Inflammatory macrophage treated with lipopolysaccharide for 1 hour (primary cell): ENCODE measurements around the gene CENPX.

ENCODE experiments used
- DNase-seq, 2 donors: peaks; one replicate each; pipeline ENCODE4 v3.0.0-alpha.2; 2020 to 2022

CENPX gene

GRCh38 chr17:82021900-82022309 lies 773 bp downstream of the CENPX start:
- DNase-seq: no peak

GRCh38 chr17:82021107-82021899 lies 1.4 kb downstream of the CENPX start:
- peak; percentile 42 to 59 for DNase-seq

GRCh38 chr17:82020572-82021106 lies 2.0 kb downstream of the CENPX start:
- no peak for DNase-seq

GRCh38 chr17:82019690-82020571 lies 2.7 kb downstream of the CENPX start:
- peak; percentile 22 to 70 for DNase-seq

GRCh38 chr17:82018989-82019689 lies 3.5 kb downstream of the CENPX start:
- DNase-seq: no peak

GRCh38 chr17:82018152-82018988 lies 4.3 kb downstream of the CENPX start:
- no peak for DNase-seq

GRCh38 chr17:82017612-82018151 lies 5.0 kb downstream of the CENPX start:
- no peak for DNase-seq

GRCh38 chr17:82016875-82017459 lies 5.7 kb downstream of the CENPX start:
- no peak for DNase-seq

- DNase-seq: no peak
Observed at GRCh38 chr17:82016061-82016874, 6.4 kb downstream of the CENPX start.

- DNase-seq: no peak
Observed at GRCh38 chr17:82015311-82015971, 7.2 kb downstream of the CENPX start.

GRCh38 chr17:82014971-82015310 lies 7.7 kb downstream of the CENPX start:
- DNase-seq: no peak

GRCh38 chr17:82014432-82014831 lies 8.2 kb downstream of the CENPX start:
- no peak for DNase-seq

- no peak for DNase-seq
Observed at GRCh38 chr17:82013772-82014321, 8.8 kb downstream of the CENPX start.

- DNase-seq: no peak
Observed at GRCh38 chr17:82013341-82013740, 9.3 kb downstream of the CENPX start.

- no peak for DNase-seq
Observed at GRCh38 chr17:82012640-82013295, 9.9 kb downstream of the CENPX start.

- no peak for DNase-seq
Observed at GRCh38 chr17:82012261-82012639, 10.4 kb downstream of the CENPX start.

GRCh38 chr17:82011617-82012187 lies 11.0 kb downstream of the CENPX start:
- DNase-seq: no peak

- no peak for DNase-seq
Observed at GRCh38 chr17:82010575-82011525, 11.8 kb downstream of the CENPX start.
